Lower leg skin (tissue), 3 donors: ENCODE measurements around the gene EFTUD2.

Experiments
- CTCF ChIP-seq, 3 donors: fragments of 450-650 bp; IDR thresholded peaks; one replicate each; pipeline ENCODE4 v1.5.1; 2016; ENCODE audit warnings: antibody characterized with exemption in 3 of 3, mild to moderate bottlenecking in 3 of 3, moderate library complexity in 2 of 3
- POLR2A ChIP-seq, 2 donors: fragments of 450-650 bp; IDR thresholded peaks; one replicate each; pipeline ENCODE4 v1.6.1; 2016 to 2017; ENCODE audit warnings: antibody characterized with exemption in 2 of 2, mild to moderate bottlenecking in 1 of 2, moderate library complexity in 1 of 2

- TF ChIP-seq CTCF (IDR thresholded peaks at IDR 0.05) (no peak), POLR2A (IDR thresholded peaks at IDR 0.05) (no peak)
These were observed 9.6 kb upstream of the EFTUD2 start for GRCh38 chr17:44908761-44909326.
